Keratinocyte (primary cell): ENCODE results near the gene CLTC. TPM values are rescaled to one million over a fixed set of nuclear protein-coding genes. Genes with fewer than 3 reads are reported as not detected.

Source experiments
- DNase-seq: peaks from one replicate; pipeline ENCODE4 v3.0.0-alpha.2; 2011; ENCODE audit warnings: low read depth, missing footprints, low spot score
- FAIRE-seq: peaks from 2 replicates; lab custom pipeline; 2011; peaks lifted over from hg19 to GRCh38; lab: Jason Lieb, UNC
- H2AFZ ChIP-seq: 2 replicates; pipeline ENCODE4 v1.6.0; 2012; ENCODE audit warnings: low read length, control low read depth, inconsistent platforms; ENCODE audit not compliant: control insufficient read depth
- H3K27ac ChIP-seq: 2 replicates; pipeline ENCODE4 v1.5.1; 2011; ENCODE audit warnings: low read length; ENCODE audit not compliant: control insufficient read depth, insufficient read depth
- H3K27me3 ChIP-seq: 3 replicates; pipeline ENCODE4 v1.6.0; 2011; ENCODE audit warnings: low read length; ENCODE audit not compliant: control insufficient read depth, insufficient read depth; ENCODE audit errors: extremely low read depth
- H3K36me3 ChIP-seq, 2 experiments: 2 replicates in 1 of 2; 3 replicates in 1 of 2; pipeline ENCODE4 v1.5.1; 2011; ENCODE audit warnings: low read length in 2 of 2, mild to moderate bottlenecking in 1 of 2; ENCODE audit not compliant: control insufficient read depth in 2 of 2, insufficient read depth in 2 of 2; ENCODE audit errors: extremely low read depth in 1 of 2
- H3K4me1 ChIP-seq: 3 replicates; pipeline ENCODE4 v1.5.1; 2011; ENCODE audit warnings: low read length; ENCODE audit not compliant: control insufficient read depth, insufficient read depth; ENCODE audit errors: extremely low read depth
- H3K4me2 ChIP-seq: 3 replicates; pipeline ENCODE4 v1.6.0; 2011; ENCODE audit warnings: low read depth, low read length; ENCODE audit not compliant: control insufficient read depth, insufficient read depth; ENCODE audit errors: extremely low read depth
- H3K4me3 ChIP-seq, 3 experiments: fragments of 200-600 bp in 1 of 3; sonication (generic) in 1 of 3; 2 replicates in 2 of 3; 3 replicates in 1 of 3; pipeline ENCODE4 v1.5.1; 2011 to 2016; ENCODE audit warnings: low read length in 3 of 3, mild to moderate bottlenecking in 3 of 3, control low read depth in 2 of 3, inconsistent platforms in 1 of 3, low read depth in 1 of 3, mixed read lengths in 1 of 3, mixed run types in 1 of 3, moderate library complexity in 1 of 3; ENCODE audit not compliant: control insufficient read depth in 2 of 3, insufficient read depth in 2 of 3; ENCODE audit errors: extremely low read depth in 1 of 3
- H3K79me2 ChIP-seq: 2 replicates; pipeline ENCODE4 v1.6.0; 2012; ENCODE audit warnings: low read length; ENCODE audit not compliant: control insufficient read depth, insufficient read depth
- H3K9ac ChIP-seq: 3 replicates; pipeline ENCODE4 v1.6.0; 2011; ENCODE audit warnings: low read length; ENCODE audit not compliant: control insufficient read depth, insufficient read depth; ENCODE audit errors: extremely low read depth
- H3K9me1 ChIP-seq: 3 replicates; pipeline ENCODE4 v1.6.0; 2011; ENCODE audit warnings: low read length; ENCODE audit not compliant: control insufficient read depth, insufficient read depth; ENCODE audit errors: extremely low read depth
- H3K9me3 ChIP-seq: 2 replicates; pipeline ENCODE4 v1.5.1; 2012; ENCODE audit warnings: low read depth, low read length; ENCODE audit not compliant: control insufficient read depth
- H4K20me1 ChIP-seq: 3 replicates; pipeline ENCODE4 v1.6.0; 2011; ENCODE audit warnings: low read length; ENCODE audit not compliant: control insufficient read depth, insufficient read depth; ENCODE audit errors: extremely low read depth
- EZH2 ChIP-seq: IDR thresholded peaks from one replicate; pipeline ENCODE4 v1.6.1; 2012; ENCODE audit warnings: inconsistent platforms, mild to moderate bottlenecking, low read length, moderate library complexity
- dilution Hi-C: fragments of 300-500 bp; cut with MboI; formaldehyde crosslinking; loops from one replicate; pipeline ENCODE4 v1.7.0; 2020; ENCODE audit warnings: low sequenced_read_pairs; ENCODE audit not compliant: extremely low pct_ligation_motif_present
- polyA plus RNA-seq, 5 experiments: library from polyadenylated mRNA; depleted of rRNA in 3 of 5; stranded (reverse) in 3 of 5; stranded (forward) in 1 of 5; unstranded in 1 of 5; fragments of >200 nt; gene quantifications; 1 replicate in 1 of 5; 2 replicates in 3 of 5; 3 replicates in 1 of 5; pipeline versions ENCODE4 v1.2.1 to v1.2.3, GENCODE V29; 2011 to 2012; ENCODE audit warnings: missing spikeins in 2 of 5, low read depth in 1 of 5, low replicate concordance in 1 of 5
- TF ChIP-seq, protein P1 (sequence below), 3 experiments: IDR thresholded peaks in 1 of 3; conservative IDR thresholded peaks in 1 of 3; optimal IDR thresholded peaks in 1 of 3; 2 replicates in 2 of 3; 3 replicates in 1 of 3; pipeline versions ENCODE3 to v1.5.1; 2011; ENCODE audit warnings: low read length in 3 of 3, mild to moderate bottlenecking in 3 of 3, moderate library complexity in 2 of 3, control low read depth in 1 of 3, inconsistent platforms in 1 of 3; ENCODE audit not compliant: insufficient read depth in 2 of 3; ENCODE audit errors: extremely low read depth in 1 of 3

CLTC gene
- polyA plus RNA-seq, 1 donor (not counting 4 experiments of a cell fraction or from before 2014, with no cell fraction given), result 209 TPM

DNA sequence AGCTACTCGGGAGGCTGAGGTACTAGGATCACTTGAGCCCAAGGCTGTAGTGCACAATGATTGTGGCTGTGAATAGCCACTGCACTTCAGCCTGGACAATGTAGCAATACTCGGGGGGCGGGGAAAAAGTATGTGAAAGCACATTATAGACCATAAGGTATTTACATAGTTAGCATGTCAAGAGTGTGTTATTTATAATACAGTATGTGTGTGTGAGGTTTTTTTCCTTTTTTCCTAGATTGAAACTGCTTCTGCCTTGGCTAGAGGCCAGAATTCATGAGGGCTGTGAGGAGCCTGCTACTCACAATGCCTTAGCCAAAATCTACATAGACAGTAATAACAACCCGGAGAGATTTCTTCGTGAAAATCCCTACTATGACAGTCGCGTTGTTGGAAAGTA is 57.0 kb downstream of the CLTC start:
- Histone ChIP-seq H3K9me1 (peaks cover 2% of the 10 kb centered on the region), H3K9ac (no peak overlapping the region), H3K79me2 (peaks cover 17% of the 10 kb centered on the region), H3K36me3 (peaks cover 22 to 39% of the 10 kb centered on the region in 2 experiments), H3K27me3 (no peaks in the 10 kb centered on the region), H2AFZ (no peak overlapping the region), H3K4me2 (no peak overlapping the region), H3K27ac (no peak overlapping the region), H3K4me1 (peaks cover 2% of the 10 kb centered on the region), H3K9me3 (no peaks in the 10 kb centered on the region), H3K4me3 (no peak overlapping the region), H4K20me1 (no peaks in the 10 kb centered on the region)
- dilution Hi-C loops, result no loop called here
- DNase-seq (no peak), FAIRE-seq (no peak)
- TF ChIP-seq, protein P1, sequence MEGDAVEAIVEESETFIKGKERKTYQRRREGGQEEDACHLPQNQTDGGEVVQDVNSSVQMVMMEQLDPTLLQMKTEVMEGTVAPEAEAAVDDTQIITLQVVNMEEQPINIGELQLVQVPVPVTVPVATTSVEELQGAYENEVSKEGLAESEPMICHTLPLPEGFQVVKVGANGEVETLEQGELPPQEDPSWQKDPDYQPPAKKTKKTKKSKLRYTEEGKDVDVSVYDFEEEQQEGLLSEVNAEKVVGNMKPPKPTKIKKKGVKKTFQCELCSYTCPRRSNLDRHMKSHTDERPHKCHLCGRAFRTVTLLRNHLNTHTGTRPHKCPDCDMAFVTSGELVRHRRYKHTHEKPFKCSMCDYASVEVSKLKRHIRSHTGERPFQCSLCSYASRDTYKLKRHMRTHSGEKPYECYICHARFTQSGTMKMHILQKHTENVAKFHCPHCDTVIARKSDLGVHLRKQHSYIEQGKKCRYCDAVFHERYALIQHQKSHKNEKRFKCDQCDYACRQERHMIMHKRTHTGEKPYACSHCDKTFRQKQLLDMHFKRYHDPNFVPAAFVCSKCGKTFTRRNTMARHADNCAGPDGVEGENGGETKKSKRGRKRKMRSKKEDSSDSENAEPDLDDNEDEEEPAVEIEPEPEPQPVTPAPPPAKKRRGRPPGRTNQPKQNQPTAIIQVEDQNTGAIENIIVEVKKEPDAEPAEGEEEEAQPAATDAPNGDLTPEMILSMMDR (optimal IDR thresholded peaks at IDR 0.05 in 1 of 3, IDR thresholded peaks at IDR 0.05 in 1 of 3, conservative IDR thresholded peaks at IDR 0.05 in 1 of 3; ENCODE audit: extremely low read depth in 1 of 3, insufficient read depth in 2 of 3, low read length in 3 of 3), result no peak
- no peak for TF ChIP-seq EZH2

GRCh38 chr17:59678918-59679317 is 59.2 kb downstream of the CLTC start:
- H3K27ac ChIP-seq, result no peak overlapping the region
- FAIRE-seq, result no peak
- H3K9ac ChIP-seq, result no peak overlapping the region
- H3K4me3 ChIP-seq, result no peak overlapping the region
- H3K79me2 ChIP-seq, result peaks cover 9% of the 10 kb centered on the region
- H3K36me3 ChIP-seq, result peaks cover 31 to 46% of the 10 kb centered on the region in 2 experiments
- H3K9me1 ChIP-seq, result peaks cover 2% of the 10 kb centered on the region
- H3K4me1 ChIP-seq, result peaks cover 2% of the 10 kb centered on the region
- no peak overlapping the region for H2AFZ ChIP-seq
- H3K4me2 ChIP-seq, result no peak overlapping the region
- no peaks in the 10 kb centered on the region for H3K27me3 ChIP-seq
- no peaks in the 10 kb centered on the region for H3K9me3 ChIP-seq
- dilution Hi-C loops, result no loop called here
- no peaks in the 10 kb centered on the region for H4K20me1 ChIP-seq
- TF ChIP-seq, protein P1 (optimal IDR thresholded peaks at IDR 0.05 in 1 of 3, IDR thresholded peaks at IDR 0.05 in 1 of 3, conservative IDR thresholded peaks at IDR 0.05 in 1 of 3; ENCODE audit: extremely low read depth in 1 of 3, insufficient read depth in 2 of 3, low read length in 3 of 3), result no peak
- TF ChIP-seq EZH2, result no peak
- DNase-seq, result no peak
